ENCODE results near the gene LRRC70. TPM values are rescaled to one million over a fixed set of nuclear protein-coding genes. Genes with fewer than 3 reads are reported as not detected.

The LRRC70 gene
- total and polyA plus RNA-seq, 4 donors, result 3.1 to 14.8 (median 5.7) TPM

GRCh38 chr5:62555930-62556329, 22.7 kb upstream of the LRRC70 start:
- no peak overlapping the region for H3K4me3 ChIP-seq
- TF ChIP-seq CTCF (IDR thresholded peaks at IDR 0.05; ENCODE audit: control extremely low read depth, extremely low read depth), result no peak
- no peaks in the 10 kb centered on the region for H3K9me3 ChIP-seq (ENCODE audit: control insufficient read depth in 4 of 4, insufficient read depth in 3 of 4, low read length in 3 of 4)
- DNase-seq (no peak), ATAC-seq (ENCODE audit: insufficient read depth, low FRiP score) (no peak)
- no peaks in the 10 kb centered on the region for H3K27me3 ChIP-seq (ENCODE audit: control insufficient read depth in 3 of 3, insufficient read depth in 3 of 3, low read length in 2 of 3)
- H3K4me1 ChIP-seq (ENCODE audit: control insufficient read depth in 5 of 5, insufficient read depth in 5 of 5, low read length in 5 of 5), result no peaks in the 10 kb centered on the region
- no peak overlapping the region for H3K27ac ChIP-seq (ENCODE audit: low read depth in 1 of 2, low read length in 1 of 2)
- peaks cover 0 to 2% (median under 1%) of the 10 kb centered on the region in 4 donors for H3K36me3 ChIP-seq (ENCODE audit: control insufficient read depth in 4 of 4, insufficient read depth in 4 of 4, low read length in 4 of 4)
- no peak overlapping the region for H3K9ac ChIP-seq (ENCODE audit: insufficient read depth in 1 of 2, low read length in 2 of 2)

- H3K36me3 ChIP-seq (ENCODE audit: control insufficient read depth in 4 of 4, insufficient read depth in 4 of 4, low read length in 4 of 4), result peaks cover 2 to 4% (median 3%) of the 10 kb centered on the region in 4 donors
- ATAC-seq (ENCODE audit: insufficient read depth, low FRiP score) (no peak), DNase-seq (no peak)
- no peak for TF ChIP-seq CTCF (IDR thresholded peaks at IDR 0.05; ENCODE audit: control extremely low read depth, extremely low read depth)
- H3K9ac ChIP-seq (ENCODE audit: insufficient read depth in 1 of 2, low read length in 2 of 2), result no peak overlapping the region
- H3K9me3 ChIP-seq (ENCODE audit: control insufficient read depth in 4 of 4, insufficient read depth in 3 of 4, low read length in 3 of 4), result no peaks in the 10 kb centered on the region
- no peak overlapping the region for H3K4me3 ChIP-seq
- H3K27ac ChIP-seq (ENCODE audit: low read depth in 1 of 2, low read length in 1 of 2), result no peak overlapping the region
- 95 to 96% methylated on average over 3 of the region's 3 CpGs for WGBS, 2 donors
- H3K4me1 ChIP-seq (ENCODE audit: control insufficient read depth in 5 of 5, insufficient read depth in 5 of 5, low read length in 5 of 5), result no peaks in the 10 kb centered on the region
- no peaks in the 10 kb centered on the region for H3K27me3 ChIP-seq (ENCODE audit: control insufficient read depth in 3 of 3, insufficient read depth in 3 of 3, low read length in 2 of 3)
These were observed 19.7 kb upstream of the LRRC70 start for GRCh38 chr5:62558941-62559340.

GRCh38 chr5:62560786-62561185, 17.8 kb upstream of the LRRC70 start:
- WGBS, 2 donors, result 97 to 98% methylated on average over 1 of the region's 1 CpG
- H3K27ac ChIP-seq (ENCODE audit: low read depth in 1 of 2, low read length in 1 of 2), result no peak overlapping the region

More at GRCh38 chr5:62560786-62561185, 17.8 kb upstream of the LRRC70 start:
- ATAC-seq (ENCODE audit: insufficient read depth, low FRiP score) (no peak), DNase-seq (no peak)
- H3K4me1 ChIP-seq (ENCODE audit: control insufficient read depth in 5 of 5, insufficient read depth in 5 of 5, low read length in 5 of 5), result no peaks in the 10 kb centered on the region
- no peak overlapping the region for H3K4me3 ChIP-seq
- H3K9ac ChIP-seq (ENCODE audit: insufficient read depth in 1 of 2, low read length in 2 of 2), result no peak overlapping the region
- no peaks in the 10 kb centered on the region for H3K27me3 ChIP-seq (ENCODE audit: control insufficient read depth in 3 of 3, insufficient read depth in 3 of 3, low read length in 2 of 3)
- TF ChIP-seq CTCF (IDR thresholded peaks at IDR 0.05; ENCODE audit: control extremely low read depth, extremely low read depth), result no peak
- peaks cover 0 to 2% (median 0%) of the 10 kb centered on the region in 4 donors for H3K9me3 ChIP-seq (ENCODE audit: control insufficient read depth in 4 of 4, insufficient read depth in 3 of 4, low read length in 3 of 4)
- peaks cover 2 to 4% (median 3%) of the 10 kb centered on the region in 4 donors for H3K36me3 ChIP-seq (ENCODE audit: control insufficient read depth in 4 of 4, insufficient read depth in 4 of 4, low read length in 4 of 4)
